Measurements from ENCODE around the gene SPARC.
A peak's percentile ranks its signal among the peaks of the same experiment; 100 is the strongest.

DNA sequence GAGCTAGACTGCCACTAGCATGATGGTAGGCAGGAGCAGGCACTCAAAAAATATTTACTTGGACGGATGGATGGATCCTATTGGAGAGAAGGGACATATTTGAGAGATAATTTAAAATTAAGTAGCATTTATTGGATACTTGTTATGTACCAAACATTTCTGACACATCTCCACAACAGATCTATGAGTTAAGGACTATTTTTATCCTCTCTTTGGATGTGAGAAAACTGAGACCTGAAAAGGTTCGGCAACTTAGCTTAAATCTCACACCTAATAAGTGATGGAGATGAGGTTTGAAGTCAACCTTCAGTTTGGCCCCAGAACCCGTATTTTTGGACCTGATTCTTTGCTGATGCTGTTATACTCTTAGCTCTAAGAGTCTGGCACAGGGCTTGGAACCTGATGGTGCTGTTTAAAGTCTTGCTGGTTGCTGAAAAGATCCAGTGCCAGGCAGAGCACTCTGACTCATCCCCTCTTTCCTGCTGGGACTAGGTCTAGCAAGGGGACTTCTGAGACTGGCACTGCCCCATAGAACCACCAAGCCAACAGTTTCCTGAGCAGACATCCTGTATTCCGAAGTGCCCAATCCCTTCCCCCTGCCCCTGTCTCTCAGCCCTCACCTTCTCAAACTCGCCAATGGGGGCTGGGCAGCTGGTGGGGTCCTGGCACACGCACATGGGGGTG lies 15.6 kb downstream of the SPARC start:
- no peak for TF ChIP-seq CTCF (IDR thresholded peaks at IDR 0.05)
- peak; percentile 50 for TF ChIP-seq POLR2AphosphoS5 (IDR thresholded peaks at IDR 0.05)
- TF ChIP-seq EP300 (IDR thresholded peaks at IDR 0.05): no peak
- TF ChIP-seq POLR2A (IDR thresholded peaks at IDR 0.05): no peak
